Right ventricle myocardium inferior (tissue), 1 donor: ENCODE measurements around the gene GCH1. TPM values are rescaled to one million over a fixed set of nuclear protein-coding genes. Genes with fewer than 3 reads are reported as not detected.
A peak's percentile ranks its signal among the peaks of the same experiment; 100 is the strongest.
"Not testable (repeated sequence)": the region's sequence is repeated elsewhere in the genome, so short reads cannot be mapped to it uniquely, and the experiment has no call there.

Experiments
- ATAC-seq: fragments of 200-7000 bp; cut with Tn5 transposase; one replicate; pipeline ENCODE4 v1.9.1; 2020; ENCODE audit warnings: mild to moderate bottlenecking, moderate library complexity
- DNase-seq: peaks from one replicate; pipeline ENCODE4 v3.0.0; 2021; ENCODE audit errors: missing footprints
- intact Hi-C: fragments of 100-400 bp; cut with DNase I; formaldehyde crosslinking; loops from one replicate; pipeline ENCODE4 v1.11.0; 2022
- total RNA-seq: library from RNA; stranded (reverse); fragmentation: NEBNext Ultra II Directional; extraction: Animal tissue kit (Norgen Biotek cat#: 25700); gene quantifications from one replicate; pipeline ENCODE4 v1.2.1, GENCODE V29; 2021
- donor health status: DM: no; HTN: yes; CAD: no; lungs with severe emphysema.

Gene GCH1
- total RNA-seq, 1 donor from 2014 or later: 2.4 TPM

GRCh38 chr14:54881235-54881760 is 21.3 kb downstream of the GCH1 start:
- DNase-seq (no peak), ATAC-seq (peak; percentile 72)
- intact Hi-C loops: no loop called here

GRCh38 chr14:54877703-54878021 is 25.0 kb downstream of the GCH1 start:
- ATAC-seq: no peak
- no peak for DNase-seq
- intact Hi-C loops: no loop called here

GRCh38 chr14:54877015-54877702 is 25.5 kb downstream of the GCH1 start:
- ATAC-seq (no peak), DNase-seq (no peak)
- intact Hi-C loops: no loop called here

- DNase-seq, intact Hi-C loops, ATAC-seq: not testable (repeated sequence)
Observed at GRCh38 chr14:54875648-54876047, 27.0 kb downstream of the GCH1 start.

- DNase-seq, intact Hi-C loops, ATAC-seq: not testable (repeated sequence)
Observed at GRCh38 chr14:54870154-54871090, 32.2 kb downstream of the GCH1 start.

- ATAC-seq (no peak), DNase-seq (no peak)
- intact Hi-C loops: no loop called here
Observed at GRCh38 chr14:54867011-54867410, 35.6 kb downstream of the GCH1 start.

GRCh38 chr14:54866588-54866987 is 36.0 kb downstream of the GCH1 start:
- DNase-seq: no peak
- intact Hi-C loops: no loop called here
- ATAC-seq: no peak

- ATAC-seq (no peak), DNase-seq (no peak)
- intact Hi-C loops: no loop called here
Observed at GRCh38 chr14:54864526-54864925, 38.1 kb downstream of the GCH1 start.

GRCh38 chr14:54857830-54858269 is 44.8 kb downstream of the GCH1 start:
- intact Hi-C loops: no loop called here
- DNase-seq: no peak
- peak; percentile 86 for ATAC-seq

- intact Hi-C loops: no loop called here
- no peak for ATAC-seq
- no peak for DNase-seq
Observed at GRCh38 chr14:54856152-54856551, 46.5 kb downstream of the GCH1 start.

GRCh38 chr14:54854181-54854580 is 48.4 kb downstream of the GCH1 start:
- ATAC-seq (no peak), DNase-seq (no peak)
- intact Hi-C loops: no loop called here

- ATAC-seq (no peak), DNase-seq (no peak)
- intact Hi-C loops: no loop called here
Observed at GRCh38 chr14:54853339-54853738, 49.3 kb downstream of the GCH1 start.

GRCh38 chr14:54852215-54852614 is 50.4 kb downstream of the GCH1 start:
- intact Hi-C loops: no loop called here
- DNase-seq: no peak
- ATAC-seq: no peak

- ATAC-seq: no peak
- intact Hi-C loops: no loop called here
- DNase-seq: no peak
Observed at GRCh38 chr14:54848910-54849309, 53.7 kb downstream of the GCH1 start.

- ATAC-seq (no peak), DNase-seq (no peak)
- intact Hi-C loops: no loop called here
Observed at GRCh38 chr14:54845641-54846040, 57.0 kb downstream of the GCH1 start.

GRCh38 chr14:54844479-54844878 is 58.1 kb downstream of the GCH1 start:
- no peak for DNase-seq
- ATAC-seq: no peak
- intact Hi-C loops: no loop called here

- intact Hi-C loops: no loop called here
- ATAC-seq: no peak
- no peak for DNase-seq
Observed at GRCh38 chr14:54840798-54841197, 61.8 kb downstream of the GCH1 start.

GRCh38 chr14:54840336-54840735 is 62.3 kb downstream of the GCH1 start:
- intact Hi-C loops: no loop called here
- ATAC-seq (no peak), DNase-seq (no peak)

- DNase-seq: no peak
Observed at GRCh38 chr14:54839701-54840119, 62.9 kb downstream of the GCH1 start.

More at GRCh38 chr14:54839701-54840119, 62.9 kb downstream of the GCH1 start:
- intact Hi-C loops: no loop called here
- ATAC-seq: peak; percentile 42
